ENCODE data around the gene ASCL2.

DNA sequence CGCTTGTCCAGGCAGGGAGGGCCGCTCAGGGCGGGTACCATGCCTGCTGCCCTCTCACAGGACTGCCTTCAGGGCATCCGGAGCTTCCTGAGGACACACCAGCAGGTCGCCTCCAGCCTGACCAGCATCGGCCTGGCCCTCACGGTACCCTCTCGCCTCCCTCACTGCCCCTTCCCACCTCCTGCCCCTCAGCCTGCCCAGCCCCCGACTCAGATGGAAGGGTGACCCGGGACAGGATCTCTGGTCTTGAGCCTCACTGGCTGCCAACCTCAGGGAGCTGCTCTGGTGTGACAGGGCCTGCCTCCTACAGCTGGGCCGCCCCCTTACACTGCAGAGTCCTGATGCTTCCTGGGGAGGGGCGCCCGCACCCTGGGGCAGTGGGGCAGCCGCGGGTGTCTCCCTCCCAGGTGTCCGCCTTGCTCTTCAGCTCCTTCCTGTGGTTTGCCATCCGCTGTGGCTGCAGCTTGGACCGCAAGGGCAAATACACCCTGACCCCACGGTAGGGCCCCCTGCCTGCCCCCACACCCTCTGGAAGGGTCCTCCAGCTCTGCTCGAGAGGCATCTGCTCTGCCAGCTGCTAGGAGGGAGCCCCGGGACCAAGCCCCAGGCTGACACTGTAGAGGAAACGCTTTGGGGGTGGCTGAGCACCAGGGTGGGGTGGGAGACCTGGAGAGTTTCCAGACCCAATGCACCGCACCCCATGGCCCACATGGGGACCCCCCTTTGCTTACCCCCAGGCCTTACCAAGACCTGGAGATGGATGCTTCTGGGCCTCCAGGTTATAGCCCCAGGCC, 46.0 kb upstream of the ASCL2 start:
- TF ChIP-seq, protein P1, sequence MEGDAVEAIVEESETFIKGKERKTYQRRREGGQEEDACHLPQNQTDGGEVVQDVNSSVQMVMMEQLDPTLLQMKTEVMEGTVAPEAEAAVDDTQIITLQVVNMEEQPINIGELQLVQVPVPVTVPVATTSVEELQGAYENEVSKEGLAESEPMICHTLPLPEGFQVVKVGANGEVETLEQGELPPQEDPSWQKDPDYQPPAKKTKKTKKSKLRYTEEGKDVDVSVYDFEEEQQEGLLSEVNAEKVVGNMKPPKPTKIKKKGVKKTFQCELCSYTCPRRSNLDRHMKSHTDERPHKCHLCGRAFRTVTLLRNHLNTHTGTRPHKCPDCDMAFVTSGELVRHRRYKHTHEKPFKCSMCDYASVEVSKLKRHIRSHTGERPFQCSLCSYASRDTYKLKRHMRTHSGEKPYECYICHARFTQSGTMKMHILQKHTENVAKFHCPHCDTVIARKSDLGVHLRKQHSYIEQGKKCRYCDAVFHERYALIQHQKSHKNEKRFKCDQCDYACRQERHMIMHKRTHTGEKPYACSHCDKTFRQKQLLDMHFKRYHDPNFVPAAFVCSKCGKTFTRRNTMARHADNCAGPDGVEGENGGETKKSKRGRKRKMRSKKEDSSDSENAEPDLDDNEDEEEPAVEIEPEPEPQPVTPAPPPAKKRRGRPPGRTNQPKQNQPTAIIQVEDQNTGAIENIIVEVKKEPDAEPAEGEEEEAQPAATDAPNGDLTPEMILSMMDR (IDR thresholded peaks at IDR 0.05): no peak
- TF ChIP-seq POLR2A (IDR thresholded peaks at IDR 0.05): no peak
